HEK293 (cell line): ENCODE results near the gene MTMR12.

Source experiments
- CTCF ChIA-PET: fragments of 350-600 bp; formaldehyde crosslinking; extraction: SDS; loops from one replicate; lab custom pipeline; 2021; ENCODE audit warnings: antibody characterized with exemption; lab: Yijun Ruan, JAX
- POLR2A ChIA-PET: fragments of 300-600 bp; formaldehyde crosslinking; extraction: SDS; loops from one replicate; lab custom pipeline; 2020; ENCODE audit warnings: antibody characterized with exemption, inconsistent platforms; lab: Yijun Ruan, JAX
- H3K27ac ChIP-seq: fragments of 200-500 bp; sonication (Bioruptor generic); 2 replicates; pipeline ENCODE4 v1.5.1; 2014; ENCODE audit warnings: low read depth, low read length, control low read depth, inconsistent platforms; ENCODE audit errors: extremely low read depth
- H3K36me3 ChIP-seq, 2 experiments: fragments of 200-500 bp in 1 of 2; sonication (Bioruptor generic) in 1 of 2; 1 replicate in 1 of 2; 2 replicates in 1 of 2; pipeline ENCODE4 v1.5.1; 2014 to 2017; ENCODE audit warnings: inconsistent platforms in 2 of 2, low read length in 2 of 2; ENCODE audit not compliant: control insufficient read depth in 2 of 2, insufficient read depth in 1 of 2
- H3K4me1 ChIP-seq: fragments of 200-500 bp; sonication (Bioruptor generic); 2 replicates; pipeline ENCODE4 v1.5.1; 2014; ENCODE audit warnings: mild to moderate bottlenecking, low read length, inconsistent platforms; ENCODE audit not compliant: control insufficient read depth, insufficient read depth
- H3K4me3 ChIP-seq: 2 replicates; pipeline ENCODE4 v1.5.1; 2011; ENCODE audit warnings: low read depth, mild to moderate bottlenecking, control low read depth, low read length, moderate library complexity
- H3K9me3 ChIP-seq: fragments of 200-500 bp; sonication (Bioruptor generic); 2 replicates; pipeline ENCODE4 v1.5.1; 2014; ENCODE audit warnings: low read depth, low read length, inconsistent platforms; ENCODE audit not compliant: control insufficient read depth, insufficient read depth
- BCL11B ChIP-seq: fragments of 450-650 bp; formaldehyde crosslinking; IDR thresholded peaks from 2 replicates; pipeline ENCODE4 v1.5.1; 2016; ENCODE audit warnings: low read depth, missing biosample characterization, missing genetic modification characterization
- GLI2 ChIP-seq: fragments of 450-650 bp; formaldehyde crosslinking; IDR thresholded peaks from 2 replicates; pipeline ENCODE4; 2017; ENCODE audit warnings: missing biosample characterization, missing genetic modification characterization, low read depth, borderline replicate concordance
- GLI4 ChIP-seq: fragments of 450-650 bp; formaldehyde crosslinking; IDR thresholded peaks from 2 replicates; pipeline ENCODE4 v1.5.1; 2016; ENCODE audit warnings: missing biosample characterization, missing genetic modification characterization
- OSR2 ChIP-seq: fragments of 450-650 bp; formaldehyde crosslinking; IDR thresholded peaks from 2 replicates; pipeline ENCODE4 v1.5.1; 2016; ENCODE audit warnings: missing biosample characterization, missing genetic modification characterization
- PRDM1 ChIP-seq: fragments of 450-650 bp; formaldehyde crosslinking; IDR thresholded peaks from 2 replicates; pipeline ENCODE4; 2016; ENCODE audit warnings: missing biosample characterization, missing genetic modification characterization
- SCRT1 ChIP-seq: fragments of 450-650 bp; formaldehyde crosslinking; IDR thresholded peaks from 2 replicates; pipeline ENCODE4 v1.5.1; 2016; ENCODE audit warnings: missing biosample characterization, missing genetic modification characterization, borderline replicate concordance
- ZBTB21 ChIP-seq: fragments of 450-650 bp; formaldehyde crosslinking; IDR thresholded peaks from 2 replicates; pipeline ENCODE4 v1.5.1; 2017; ENCODE audit warnings: missing biosample characterization, missing genetic modification characterization
- ZBTB48 ChIP-seq: fragments of 450-650 bp; formaldehyde crosslinking; IDR thresholded peaks from 2 replicates; pipeline ENCODE4 v1.5.1; 2016; ENCODE audit warnings: missing biosample characterization, missing genetic modification characterization
- ZNF302 ChIP-seq: fragments of 450-650 bp; formaldehyde crosslinking; IDR thresholded peaks from 2 replicates; pipeline ENCODE4 v1.5.1; 2016; ENCODE audit warnings: missing biosample characterization, missing genetic modification characterization, low read depth
- ZNF311 ChIP-seq: fragments of 450-650 bp; formaldehyde crosslinking; IDR thresholded peaks from 2 replicates; pipeline ENCODE4 v1.5.1; 2017; ENCODE audit warnings: missing biosample characterization, missing genetic modification characterization, borderline replicate concordance
- ZNF362 ChIP-seq: fragments of 450-650 bp; formaldehyde crosslinking; IDR thresholded peaks from 2 replicates; pipeline ENCODE4 v1.5.1; 2016; ENCODE audit warnings: missing biosample characterization, missing genetic modification characterization
- ZNF561 ChIP-seq: fragments of 450-650 bp; IDR thresholded peaks from 2 replicates; pipeline ENCODE4 v1.5.1; 2018; ENCODE audit warnings: missing biosample characterization, missing genetic modification characterization, borderline replicate concordance
- ZNF621 ChIP-seq: fragments of 450-650 bp; formaldehyde crosslinking; IDR thresholded peaks from 2 replicates; pipeline ENCODE4 v1.5.1; 2017; ENCODE audit warnings: missing biosample characterization, missing genetic modification characterization
- ZNF629 ChIP-seq: fragments of 450-650 bp; formaldehyde crosslinking; IDR thresholded peaks from 2 replicates; pipeline ENCODE4 v1.5.1; 2017; ENCODE audit warnings: missing biosample characterization, missing genetic modification characterization
- ZNF704 ChIP-seq: fragments of 450-650 bp; formaldehyde crosslinking; IDR thresholded peaks from 2 replicates; pipeline ENCODE4 v1.5.1; 2016; ENCODE audit warnings: missing biosample characterization, missing genetic modification characterization
- ZNF768 ChIP-seq: fragments of 450-650 bp; formaldehyde crosslinking; IDR thresholded peaks from 2 replicates; pipeline ENCODE4 v1.5.1; 2018; ENCODE audit warnings: missing biosample characterization, mild to moderate bottlenecking, missing genetic modification characterization
- ZNF777 ChIP-seq: fragments of 450-650 bp; formaldehyde crosslinking; IDR thresholded peaks from 2 replicates; pipeline ENCODE4 v1.5.1; 2017; ENCODE audit warnings: missing biosample characterization, missing genetic modification characterization, borderline replicate concordance
- ZSCAN23 ChIP-seq: fragments of 450-650 bp; formaldehyde crosslinking; IDR thresholded peaks from 2 replicates; pipeline ENCODE4 v1.5.1; 2016; ENCODE audit warnings: missing biosample characterization, missing genetic modification characterization
- ZSCAN30 ChIP-seq: fragments of 450-650 bp; IDR thresholded peaks from 2 replicates; pipeline ENCODE4 v1.5.1; 2018; ENCODE audit warnings: missing biosample characterization, mild to moderate bottlenecking, missing genetic modification characterization, moderate library complexity
- TF ChIP-seq, protein P1 (sequence below): fragments of 450-650 bp; formaldehyde crosslinking; IDR thresholded peaks from 2 replicates; pipeline ENCODE4 v1.5.1; 2016; ENCODE audit warnings: missing biosample characterization, missing genetic modification characterization
- TF ChIP-seq, protein P2 (sequence below): fragments of 450-650 bp; formaldehyde crosslinking; IDR thresholded peaks from 2 replicates; pipeline ENCODE4 v1.5.1; 2016; ENCODE audit warnings: missing biosample characterization, missing genetic modification characterization, low read depth

Gene MTMR12

DNA sequence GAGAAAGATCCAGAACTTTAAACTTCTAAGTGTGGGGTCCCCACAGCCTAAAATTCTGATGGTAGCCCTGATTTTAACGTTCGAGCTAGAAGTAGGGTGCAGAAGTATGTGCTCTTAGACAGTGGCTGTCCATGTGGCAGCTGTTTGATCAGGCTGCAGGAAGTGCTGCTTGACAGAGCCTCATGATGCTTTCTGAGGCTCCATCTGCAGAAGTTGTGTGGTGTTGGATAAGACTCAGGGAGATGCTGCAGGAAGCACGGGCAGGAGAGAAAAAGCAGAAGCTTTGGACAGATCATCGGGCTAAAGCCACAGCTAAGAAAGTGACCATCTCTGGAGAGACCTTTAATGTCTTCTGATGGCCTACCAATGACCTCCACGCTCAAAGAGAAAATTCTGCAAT is 8.1 kb downstream of the MTMR12 start:
- Histone ChIP-seq H3K9me3 (no peaks in the 10 kb centered on the region), H3K27ac (no peak overlapping the region)
- TF ChIP-seq, protein P1, sequence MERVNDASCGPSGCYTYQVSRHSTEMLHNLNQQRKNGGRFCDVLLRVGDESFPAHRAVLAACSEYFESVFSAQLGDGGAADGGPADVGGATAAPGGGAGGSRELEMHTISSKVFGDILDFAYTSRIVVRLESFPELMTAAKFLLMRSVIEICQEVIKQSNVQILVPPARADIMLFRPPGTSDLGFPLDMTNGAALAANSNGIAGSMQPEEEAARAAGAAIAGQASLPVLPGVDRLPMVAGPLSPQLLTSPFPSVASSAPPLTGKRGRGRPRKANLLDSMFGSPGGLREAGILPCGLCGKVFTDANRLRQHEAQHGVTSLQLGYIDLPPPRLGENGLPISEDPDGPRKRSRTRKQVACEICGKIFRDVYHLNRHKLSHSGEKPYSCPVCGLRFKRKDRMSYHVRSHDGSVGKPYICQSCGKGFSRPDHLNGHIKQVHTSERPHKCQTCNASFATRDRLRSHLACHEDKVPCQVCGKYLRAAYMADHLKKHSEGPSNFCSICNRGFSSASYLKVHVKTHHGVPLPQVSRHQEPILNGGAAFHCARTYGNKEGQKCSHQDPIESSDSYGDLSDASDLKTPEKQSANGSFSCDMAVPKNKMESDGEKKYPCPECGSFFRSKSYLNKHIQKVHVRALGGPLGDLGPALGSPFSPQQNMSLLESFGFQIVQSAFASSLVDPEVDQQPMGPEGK (tag by site-specific recombination), result no peak
- TF ChIP-seq ZNF302 (tag by site-specific recombination) (no peak), ZNF621 (tag by site-specific recombination) (no peak), ZNF777 (no peak)
- TF ChIP-seq, protein P2, sequence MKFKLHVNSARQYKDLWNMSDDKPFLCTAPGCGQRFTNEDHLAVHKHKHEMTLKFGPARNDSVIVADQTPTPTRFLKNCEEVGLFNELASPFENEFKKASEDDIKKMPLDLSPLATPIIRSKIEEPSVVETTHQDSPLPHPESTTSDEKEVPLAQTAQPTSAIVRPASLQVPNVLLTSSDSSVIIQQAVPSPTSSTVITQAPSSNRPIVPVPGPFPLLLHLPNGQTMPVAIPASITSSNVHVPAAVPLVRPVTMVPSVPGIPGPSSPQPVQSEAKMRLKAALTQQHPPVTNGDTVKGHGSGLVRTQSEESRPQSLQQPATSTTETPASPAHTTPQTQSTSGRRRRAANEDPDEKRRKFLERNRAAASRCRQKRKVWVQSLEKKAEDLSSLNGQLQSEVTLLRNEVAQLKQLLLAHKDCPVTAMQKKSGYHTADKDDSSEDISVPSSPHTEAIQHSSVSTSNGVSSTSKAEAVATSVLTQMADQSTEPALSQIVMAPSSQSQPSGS, result no peak
- TF ChIP-seq, all 188 proteins: peak for 0
- Histone ChIP-seq H3K36me3 (no peaks in the 10 kb centered on the region; a peak in 1 of 3 replicates), H3K4me3 (no peak overlapping the region), H3K4me1 (peaks cover 4% of the 10 kb centered on the region)
- POLR2A ChIA-PET, result no interaction called here
- CTCF ChIA-PET, result interaction anchor here (0.7 kb wide), 1 partner anchor 189 kb away, joined by 3 read pairs; no protein-coding TSS in a partner anchor

DNA sequence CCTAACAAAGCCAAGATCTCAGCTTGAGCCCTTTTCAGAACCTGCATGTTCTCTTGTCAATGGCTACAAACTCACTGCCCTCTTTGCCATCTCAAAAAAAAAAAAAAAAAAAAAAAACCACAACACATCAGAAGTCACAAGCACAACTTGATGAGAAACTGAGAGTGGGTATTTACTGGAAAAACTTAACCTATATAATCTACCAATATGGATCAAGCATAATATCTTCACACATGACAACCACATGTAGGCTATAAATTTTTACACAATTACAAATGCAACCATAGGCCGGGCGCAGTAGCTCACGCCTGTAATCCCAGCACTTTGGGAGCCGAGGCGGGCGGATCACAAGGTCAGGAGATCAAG is 9.0 kb downstream of the MTMR12 start:
- TF ChIP-seq PRDM1 (tag by site-specific recombination) (no peak), ZNF362 (tag by site-specific recombination) (0 out of 2 replicates have a peak, but pooled peaks have one; percentile 36)
- no peaks in the 10 kb centered on the region; a peak in 1 of 3 replicates for H3K36me3 ChIP-seq
- POLR2A ChIA-PET, result interaction anchor here (0.7 kb wide), 1 partner anchor 217 kb away, joined by 5 read pairs; no protein-coding TSS in a partner anchor
- peaks cover 4% of the 10 kb centered on the region for H3K4me1 ChIP-seq
- H3K9me3 ChIP-seq, result no peaks in the 10 kb centered on the region
- H3K27ac ChIP-seq, result no peak overlapping the region
- CTCF ChIA-PET, result no interaction called here
- no peak overlapping the region for H3K4me3 ChIP-seq

DNA sequence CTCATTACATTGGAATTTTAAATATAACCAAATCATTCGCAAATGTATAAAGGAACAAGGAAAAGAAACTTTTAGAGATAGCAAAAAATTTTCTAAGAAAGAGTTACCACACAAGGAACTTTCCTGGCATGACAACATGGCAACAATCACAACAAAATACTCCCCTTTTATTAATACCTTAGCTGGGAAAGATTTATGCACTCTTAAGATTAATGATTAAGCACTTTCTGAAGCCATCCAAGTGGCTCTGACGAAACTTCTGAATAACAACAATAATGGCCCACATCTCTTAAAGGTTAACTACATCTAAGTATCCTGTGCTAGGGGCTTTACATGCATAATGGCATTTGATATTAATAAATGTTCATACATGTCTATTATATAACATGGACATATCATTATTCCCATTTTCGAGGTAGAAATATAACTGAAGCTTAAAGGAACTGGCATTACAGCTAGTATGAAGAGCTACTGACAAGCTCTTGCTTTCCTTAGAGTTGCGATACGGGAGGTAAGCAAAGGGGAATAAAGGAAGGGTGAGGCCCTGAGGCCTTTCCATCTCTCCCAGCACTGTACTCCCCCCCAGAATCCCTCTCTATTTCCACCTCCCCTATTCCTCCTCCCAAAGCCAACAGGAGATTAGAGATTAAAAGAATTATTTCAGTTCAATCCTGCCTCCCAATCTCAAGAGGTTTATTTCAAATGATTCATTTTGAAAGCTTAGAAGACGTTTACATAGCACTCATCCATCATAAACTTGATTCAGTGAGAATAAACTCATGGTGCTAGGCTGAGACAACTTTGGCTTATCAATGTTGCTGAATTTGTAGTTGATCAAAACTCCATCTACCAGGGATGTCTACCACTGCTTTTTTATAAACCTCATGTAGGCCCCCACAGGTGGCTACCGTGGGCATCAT is 9.6 kb downstream of the MTMR12 start:
- ChIA-PET CTCF (no interaction called here), POLR2A (no interaction called here)
- Histone ChIP-seq H3K4me1 (peaks cover 7% of the 10 kb centered on the region), H3K36me3 (no peaks in the 10 kb centered on the region; a peak in 1 of 3 replicates), H3K27ac (no peak overlapping the region), H3K4me3 (no peak overlapping the region), H3K9me3 (no peaks in the 10 kb centered on the region)
- TF ChIP-seq ZNF768 (tag by site-specific recombination) (no peak), ZSCAN23 (no peak), ZNF311 (tag by site-specific recombination) (no peak), ZBTB21 (tag by site-specific recombination) (no peak), ZNF561 (tag by site-specific recombination) (no peak), SCRT1 (no peak), ZBTB48 (tag by site-specific recombination) (no peak), GLI4 (tag by site-specific recombination) (no peak), BCL11B (tag by site-specific recombination) (no peak), OSR2 (tag by site-specific recombination) (no peak), ZNF629 (tag by site-specific recombination) (no peak), GLI2 (tag by site-specific recombination) (no peak), ZSCAN30 (tag by site-specific recombination) (no peak), ZNF704 (no peak)
